ENCODE results near the gene DNAJC6.

The DNAJC6 gene

GRCh38 chr1:65393347-65393746 lies 84.0 kb downstream of the DNAJC6 start:
- DNase-seq (ENCODE audit: insufficient read length, low spot score) (no peak), FAIRE-seq (no peak)
- no peak for TF ChIP-seq POU2F2 (IDR thresholded peaks at IDR 0.05; ENCODE audit: low read depth, low read length)
- no peak for TF ChIP-seq POLR2AphosphoS5 (IDR thresholded peaks at IDR 0.05; ENCODE audit: low read depth, low read length)
- TF ChIP-seq SPI1 (IDR thresholded peaks at IDR 0.05; ENCODE audit: low read depth, low read length): no peak
- TF ChIP-seq POLR2A (IDR thresholded peaks at IDR 0.05; ENCODE audit: low read depth, low read length): no peak

- TF ChIP-seq SPI1 (IDR thresholded peaks at IDR 0.05; ENCODE audit: low read depth, low read length) (no peak), PAX5 (IDR thresholded peaks at IDR 0.05; ENCODE audit: insufficient read depth, low read length, severe bottlenecking) (no peak), POLR2A (IDR thresholded peaks at IDR 0.05; ENCODE audit: low read depth, low read length) (no peak), TAF1 (IDR thresholded peaks at IDR 0.05; ENCODE audit: low read depth, low read length) (no peak), POLR2AphosphoS5 (IDR thresholded peaks at IDR 0.05; ENCODE audit: low read depth, low read length) (no peak), POU2F2 (IDR thresholded peaks at IDR 0.05; ENCODE audit: low read depth, low read length) (no peak)
- DNase-seq (ENCODE audit: insufficient read length, low spot score) (no peak), FAIRE-seq (no peak)
These were observed 84.6 kb downstream of the DNAJC6 start for GRCh38 chr1:65393928-65394327.

GRCh38 chr1:65395887-65396612 lies 86.7 kb downstream of the DNAJC6 start:
- TF ChIP-seq POU2F2 (IDR thresholded peaks at IDR 0.05; ENCODE audit: low read depth, low read length) (no peak), POLR2A (IDR thresholded peaks at IDR 0.05; ENCODE audit: low read depth, low read length) (no peak), POLR2AphosphoS5 (IDR thresholded peaks at IDR 0.05; ENCODE audit: low read depth, low read length) (no peak)
- no peak for FAIRE-seq
- no peak for DNase-seq (ENCODE audit: insufficient read length, low spot score)

- no peak for TF ChIP-seq POLR2AphosphoS5 (IDR thresholded peaks at IDR 0.05; ENCODE audit: low read depth, low read length)
- TF ChIP-seq POU2F2 (IDR thresholded peaks at IDR 0.05; ENCODE audit: low read depth, low read length): no peak
- TF ChIP-seq SPI1 (IDR thresholded peaks at IDR 0.05; ENCODE audit: low read depth, low read length): no peak
- TF ChIP-seq POLR2A (IDR thresholded peaks at IDR 0.05; ENCODE audit: low read depth, low read length): no peak
- TF ChIP-seq TAF1 (IDR thresholded peaks at IDR 0.05; ENCODE audit: low read depth, low read length): no peak
- no peak for TF ChIP-seq PAX5 (IDR thresholded peaks at IDR 0.05; ENCODE audit: insufficient read depth, low read length, severe bottlenecking)
- FAIRE-seq: no peak
- no peak for DNase-seq (ENCODE audit: insufficient read length, low spot score)
These were observed 88.7 kb downstream of the DNAJC6 start for GRCh38 chr1:65398083-65398482.

- DNase-seq (ENCODE audit: insufficient read length, low spot score): no peak
- TF ChIP-seq POLR2A (IDR thresholded peaks at IDR 0.05; ENCODE audit: low read depth, low read length): no peak
- TF ChIP-seq SPI1 (IDR thresholded peaks at IDR 0.05; ENCODE audit: low read depth, low read length): no peak
- TF ChIP-seq POLR2AphosphoS5 (IDR thresholded peaks at IDR 0.05; ENCODE audit: low read depth, low read length): no peak
- TF ChIP-seq TAF1 (IDR thresholded peaks at IDR 0.05; ENCODE audit: low read depth, low read length): no peak
- TF ChIP-seq PAX5 (IDR thresholded peaks at IDR 0.05; ENCODE audit: insufficient read depth, low read length, severe bottlenecking): no peak
- no peak for TF ChIP-seq POU2F2 (IDR thresholded peaks at IDR 0.05; ENCODE audit: low read depth, low read length)
- no peak for FAIRE-seq
These were observed 89.7 kb downstream of the DNAJC6 start for GRCh38 chr1:65399003-65399402.

GRCh38 chr1:65401612-65402011 lies 92.3 kb downstream of the DNAJC6 start:
- TF ChIP-seq TAF1 (IDR thresholded peaks at IDR 0.05; ENCODE audit: low read depth, low read length) (no peak), SPI1 (IDR thresholded peaks at IDR 0.05; ENCODE audit: low read depth, low read length) (no peak), POLR2AphosphoS5 (IDR thresholded peaks at IDR 0.05; ENCODE audit: low read depth, low read length) (no peak), POLR2A (IDR thresholded peaks at IDR 0.05; ENCODE audit: low read depth, low read length) (no peak), PAX5 (IDR thresholded peaks at IDR 0.05; ENCODE audit: insufficient read depth, low read length, severe bottlenecking) (no peak), POU2F2 (IDR thresholded peaks at IDR 0.05; ENCODE audit: low read depth, low read length) (no peak)
- no peak for DNase-seq (ENCODE audit: insufficient read length, low spot score)
- FAIRE-seq: no peak

GRCh38 chr1:65404941-65405340 lies 95.6 kb downstream of the DNAJC6 start:
- no peak for FAIRE-seq
- DNase-seq (ENCODE audit: insufficient read length, low spot score): no peak
- TF ChIP-seq SPI1 (IDR thresholded peaks at IDR 0.05; ENCODE audit: low read depth, low read length) (no peak), POU2F2 (IDR thresholded peaks at IDR 0.05; ENCODE audit: low read depth, low read length) (no peak), POLR2A (IDR thresholded peaks at IDR 0.05; ENCODE audit: low read depth, low read length) (no peak), PAX5 (IDR thresholded peaks at IDR 0.05; ENCODE audit: insufficient read depth, low read length, severe bottlenecking) (no peak), TAF1 (IDR thresholded peaks at IDR 0.05; ENCODE audit: low read depth, low read length) (no peak), POLR2AphosphoS5 (IDR thresholded peaks at IDR 0.05; ENCODE audit: low read depth, low read length) (no peak)

GRCh38 chr1:65407877-65408276 lies 98.5 kb downstream of the DNAJC6 start:
- no peak for TF ChIP-seq TAF1 (IDR thresholded peaks at IDR 0.05; ENCODE audit: low read depth, low read length)
- TF ChIP-seq PAX5 (IDR thresholded peaks at IDR 0.05; ENCODE audit: insufficient read depth, low read length, severe bottlenecking): no peak
- TF ChIP-seq POLR2AphosphoS5 (IDR thresholded peaks at IDR 0.05; ENCODE audit: low read depth, low read length): no peak
- TF ChIP-seq POU2F2 (IDR thresholded peaks at IDR 0.05; ENCODE audit: low read depth, low read length): no peak
- no peak for TF ChIP-seq POLR2A (IDR thresholded peaks at IDR 0.05; ENCODE audit: low read depth, low read length)
- TF ChIP-seq SPI1 (IDR thresholded peaks at IDR 0.05; ENCODE audit: low read depth, low read length): no peak
- FAIRE-seq (no peak), DNase-seq (ENCODE audit: insufficient read length, low spot score) (no peak)

- FAIRE-seq (no peak), DNase-seq (ENCODE audit: insufficient read length, low spot score) (no peak)
- no peak for TF ChIP-seq SPI1 (IDR thresholded peaks at IDR 0.05; ENCODE audit: low read depth, low read length)
- no peak for TF ChIP-seq PAX5 (IDR thresholded peaks at IDR 0.05; ENCODE audit: insufficient read depth, low read length, severe bottlenecking)
- no peak for TF ChIP-seq POLR2A (IDR thresholded peaks at IDR 0.05; ENCODE audit: low read depth, low read length)
- TF ChIP-seq POLR2AphosphoS5 (IDR thresholded peaks at IDR 0.05; ENCODE audit: low read depth, low read length): no peak
- TF ChIP-seq POU2F2 (IDR thresholded peaks at IDR 0.05; ENCODE audit: low read depth, low read length): no peak
- TF ChIP-seq TAF1 (IDR thresholded peaks at IDR 0.05; ENCODE audit: low read depth, low read length): no peak
These were observed 100.0 kb downstream of the DNAJC6 start for GRCh38 chr1:65409314-65409713.

- DNase-seq (ENCODE audit: insufficient read length, low spot score) (no peak), FAIRE-seq (no peak)
- no peak for TF ChIP-seq POLR2AphosphoS5 (IDR thresholded peaks at IDR 0.05; ENCODE audit: low read depth, low read length)
- TF ChIP-seq PAX5 (IDR thresholded peaks at IDR 0.05; ENCODE audit: insufficient read depth, low read length, severe bottlenecking): no peak
- TF ChIP-seq TAF1 (IDR thresholded peaks at IDR 0.05; ENCODE audit: low read depth, low read length): no peak
- TF ChIP-seq POLR2A (IDR thresholded peaks at IDR 0.05; ENCODE audit: low read depth, low read length): no peak
- TF ChIP-seq POU2F2 (IDR thresholded peaks at IDR 0.05; ENCODE audit: low read depth, low read length): no peak
- no peak for TF ChIP-seq SPI1 (IDR thresholded peaks at IDR 0.05; ENCODE audit: low read depth, low read length)
These were observed 100.5 kb downstream of the DNAJC6 start for GRCh38 chr1:65409816-65410326.
